Measurements from ENCODE around the gene SKAP1.

The SKAP1 gene

GRCh38 chr17:48301002-48301401, 129.0 kb downstream of the SKAP1 start:
- H3K4me3 ChIP-seq (replicated peaks; ENCODE audit: insufficient read depth, low read length), result no peak overlapping the region
- peaks cover 18% of the 10 kb centered on the region for H3K27me3 ChIP-seq (ENCODE audit: insufficient read depth, poor library complexity, severe bottlenecking)
- no peak for TF ChIP-seq POLR2AphosphoS5 (IDR thresholded peaks at IDR 0.05; ENCODE audit: low read depth)
- DNase-seq (ENCODE audit: low read depth in 1 of 2, low spot score in 1 of 2), result no peak
- no peak overlapping the region for H3K27ac ChIP-seq (replicated peaks)

- H3K4me3 ChIP-seq (replicated peaks; ENCODE audit: insufficient read depth, low read length), result no peak overlapping the region
- peaks cover 13% of the 10 kb centered on the region for H3K27me3 ChIP-seq (ENCODE audit: insufficient read depth, poor library complexity, severe bottlenecking)
- TF ChIP-seq POLR2AphosphoS5 (IDR thresholded peaks at IDR 0.05; ENCODE audit: low read depth), result no peak
- no peak for TF ChIP-seq SPI1 (IDR thresholded peaks at IDR 0.05; ENCODE audit: borderline replicate concordance, low read depth)
- TF ChIP-seq GABPA (IDR thresholded peaks at IDR 0.05; ENCODE audit: low read depth), result no peak
- no peak for TF ChIP-seq CTCF (IDR thresholded peaks at IDR 0.05; ENCODE audit: insufficient read depth, low read length)
- TF ChIP-seq REST (IDR thresholded peaks at IDR 0.05; ENCODE audit: insufficient replicate concordance, low read depth), result no peak
- DNase-seq (ENCODE audit: low read depth in 1 of 2, low spot score in 1 of 2), result no peak
- no peak overlapping the region for H3K27ac ChIP-seq (replicated peaks)
These were observed 130.3 kb downstream of the SKAP1 start for GRCh38 chr17:48299760-48300159.

- TF ChIP-seq SPI1 (IDR thresholded peaks at IDR 0.05; ENCODE audit: borderline replicate concordance, low read depth) (no peak), GABPA (IDR thresholded peaks at IDR 0.05; ENCODE audit: low read depth) (no peak), REST (IDR thresholded peaks at IDR 0.05; ENCODE audit: insufficient replicate concordance, low read depth) (no peak), CTCF (IDR thresholded peaks at IDR 0.05; ENCODE audit: insufficient read depth, low read length) (no peak), POLR2AphosphoS5 (IDR thresholded peaks at IDR 0.05; ENCODE audit: low read depth) (no peak)
- peaks cover 5% of the 10 kb centered on the region for H3K27me3 ChIP-seq (ENCODE audit: insufficient read depth, poor library complexity, severe bottlenecking)
- H3K4me3 ChIP-seq (replicated peaks; ENCODE audit: insufficient read depth, low read length), result no peak overlapping the region
- H3K27ac ChIP-seq (replicated peaks), result no peak overlapping the region
- DNase-seq (ENCODE audit: low read depth in 1 of 2, low spot score in 1 of 2), result no peak
These were observed 132.2 kb downstream of the SKAP1 start for GRCh38 chr17:48297825-48298224.

GRCh38 chr17:48296453-48296852, 133.6 kb downstream of the SKAP1 start:
- no peak for DNase-seq (ENCODE audit: low read depth in 1 of 2, low spot score in 1 of 2)
- TF ChIP-seq POLR2AphosphoS5 (IDR thresholded peaks at IDR 0.05; ENCODE audit: low read depth) (no peak), CTCF (IDR thresholded peaks at IDR 0.05; ENCODE audit: insufficient read depth, low read length) (no peak), SPI1 (IDR thresholded peaks at IDR 0.05; ENCODE audit: borderline replicate concordance, low read depth) (no peak), REST (IDR thresholded peaks at IDR 0.05; ENCODE audit: insufficient replicate concordance, low read depth) (no peak), GABPA (IDR thresholded peaks at IDR 0.05; ENCODE audit: low read depth) (no peak)
- Histone ChIP-seq H3K4me3 (replicated peaks; ENCODE audit: insufficient read depth, low read length) (no peak overlapping the region), H3K27ac (replicated peaks) (no peak overlapping the region), H3K27me3 (ENCODE audit: insufficient read depth, poor library complexity, severe bottlenecking) (peaks cover 5% of the 10 kb centered on the region)

Data from HL-60 (cell line).